K562 (cell line): ENCODE measurements around the gene ADAM10. TPM values are rescaled to one million over a fixed set of nuclear protein-coding genes. Genes with fewer than 3 reads are reported as not detected.

Experiments used
- ATAC-seq: fragments of 200-7000 bp; cut with Tn5 transposase; 3 replicates; pipeline ENCODE4 v1.9.1; 2020; ENCODE audit warnings: moderate library complexity
- BruUV-seq: library from RNA; stranded (reverse); fragments of 400-500 nt; replicated peaks from 2 replicates; lab custom pipeline; 2021; lab: Mats Ljungman, UMichigan
- CTCF ChIA-PET: fragments of 300-600 bp; formaldehyde crosslinking; extraction: SDS; loops from one replicate; lab custom pipeline; 2021; ENCODE audit warnings: low intra/inter-chr PET ratio; lab: Yijun Ruan, JAX
- POLR2A ChIA-PET: fragments of 300-600, 350-650 bp; sonication (Branson Sonifier 250); formaldehyde crosslinking; extraction: SDS; loops from one replicate; lab custom pipeline; 2021; ENCODE audit warnings: antibody characterized with exemption, inconsistent platforms; lab: Yijun Ruan, JAX
- DNase-seq, 4 experiments: peaks; one replicate each; pipeline versions ENCODE4 v3.0.0 to v3.0.0-alpha.2; 2011 to 2018; ENCODE audit warnings: low spot score in 3 of 4, mixed read lengths in 3 of 4; ENCODE audit errors: extremely low read depth in 1 of 4
- FAIRE-seq: peaks from 2 replicates; lab custom pipeline; 2011; peaks lifted over from hg19 to GRCh38; lab: Jason Lieb, UNC
- H2AFZ ChIP-seq: 2 replicates; pipeline ENCODE4 v1.6.0; 2011; ENCODE audit warnings: low read depth, low read length, control low read depth, inconsistent platforms
- H3K27ac ChIP-seq: fragments of 200-600 bp; 3 replicates; pipeline ENCODE4 v1.8.0; 2011; ENCODE audit warnings: low read depth, mild to moderate bottlenecking, control low read depth, inconsistent platforms, low read length, moderate library complexity, mixed read lengths; ENCODE audit errors: extremely low read depth
- H3K27me3 ChIP-seq, 2 experiments: fragments of 300-600 bp in 1 of 2; 2 replicates in 1 of 2; 3 replicates in 1 of 2; pipeline versions ENCODE4 v1.6.0 to v1.8.0; 2011; ENCODE audit warnings: inconsistent platforms in 2 of 2, low read length in 2 of 2, mild to moderate bottlenecking in 1 of 2, mixed read lengths in 1 of 2, moderate library complexity in 1 of 2; ENCODE audit not compliant: control insufficient read depth in 2 of 2, insufficient read depth in 2 of 2
- H3K36me3 ChIP-seq: fragments of 300-600 bp; 3 replicates; pipeline ENCODE4 v1.8.0; 2011; ENCODE audit warnings: mild to moderate bottlenecking, low read length, inconsistent platforms; ENCODE audit not compliant: control insufficient read depth, insufficient read depth
- H3K4me1 ChIP-seq, 2 experiments: fragments of 200-600 bp in 1 of 2; replicated peaks in 1 of 2; 2 replicates in 1 of 2; 3 replicates in 1 of 2; pipeline versions ENCODE4 v1.5.1 to v1.8.0; 2011; ENCODE audit warnings: inconsistent platforms in 2 of 2, low read length in 2 of 2, mild to moderate bottlenecking in 1 of 2, mixed read lengths in 1 of 2, moderate library complexity in 1 of 2; ENCODE audit not compliant: control insufficient read depth in 2 of 2, insufficient read depth in 2 of 2
- H3K4me2 ChIP-seq: 2 replicates; pipeline ENCODE4 v1.6.1; 2011; ENCODE audit warnings: low read length, control low read depth, inconsistent platforms, mixed read lengths; ENCODE audit not compliant: insufficient read depth
- H3K4me3 ChIP-seq: fragments of 200-600 bp; sonication (generic), shearing (Covaris generic); 2 replicates; pipeline ENCODE4 v1.5.1; 2016; ENCODE audit warnings: control low read depth, inconsistent platforms
- H3K79me2 ChIP-seq: fragments of 200-600 bp; 3 replicates; pipeline ENCODE4 v1.8.0; 2011; ENCODE audit warnings: low read length, inconsistent platforms; ENCODE audit not compliant: control insufficient read depth, insufficient read depth
- H3K9ac ChIP-seq, 2 experiments: 2 replicates each; pipeline versions ENCODE4 v1.6.0 to v1.6.1; 2011; ENCODE audit warnings: low read depth in 2 of 2, low read length in 2 of 2, control low read depth in 1 of 2, inconsistent platforms in 1 of 2, mild to moderate bottlenecking in 1 of 2, mixed read lengths in 1 of 2; ENCODE audit not compliant: insufficient read depth in 1 of 2
- H3K9me1 ChIP-seq: one replicate; pipeline ENCODE4 v1.6.0; 2011; ENCODE audit warnings: inconsistent platforms, mild to moderate bottlenecking, low read length, moderate library complexity; ENCODE audit not compliant: control insufficient read depth, insufficient read depth
- H3K9me3 ChIP-seq: replicated peaks from 2 replicates; pipeline ENCODE4 v1.5.1; 2011; ENCODE audit warnings: low read depth, low read length, inconsistent platforms; ENCODE audit not compliant: control insufficient read depth, insufficient read depth
- H4K20me1 ChIP-seq: replicated peaks from 2 replicates; pipeline ENCODE4 v1.6.1; 2011; ENCODE audit warnings: low read length, inconsistent platforms, mixed read lengths; ENCODE audit not compliant: control insufficient read depth, insufficient read depth
- PATZ1 ChIP-seq: fragments of 250-450 bp; sonication (Bioruptor Pico); IDR thresholded peaks from 2 replicates; pipeline ENCODE4 v1.5.0; 2020; ENCODE audit warnings: mild to moderate bottlenecking, borderline replicate concordance
- RBM25 ChIP-seq: fragments of 200-400 bp; formaldehyde crosslinking; IDR thresholded peaks from 2 replicates; pipeline ENCODE4 v1.6.1; 2018; ENCODE audit warnings: low read length, low read depth, moderate library complexity; ENCODE audit not compliant: severe bottlenecking
- RHOXF2B ChIP-seq: fragments of 250-450 bp; sonication (Bioruptor Pico); conservative IDR thresholded peaks from 2 replicates; pipeline ENCODE4 v1.5.1; 2021
- SMARCA5 ChIP-seq: fragments of 450-650 bp; IDR thresholded peaks from 2 replicates; pipeline ENCODE4 v1.6.1; 2016
- TSC22D4 ChIP-seq: fragments of 450-650 bp; IDR thresholded peaks from 2 replicates; pipeline ENCODE4 v1.6.1; 2016; ENCODE audit warnings: missing genetic modification characterization, missing biosample characterization, control low read depth
- ZBTB49 ChIP-seq: sonication (generic); formaldehyde crosslinking; IDR thresholded peaks from 2 replicates; pipeline ENCODE4 v1.8.0; 2022; ENCODE audit warnings: missing genetic modification reagents, mild to moderate bottlenecking, borderline replicate concordance
- ZBTB7A ChIP-seq: IDR thresholded peaks from 2 replicates; pipeline ENCODE4 v1.6.1; 2011; ENCODE audit warnings: low read depth, mild to moderate bottlenecking, low read length, moderate library complexity, borderline replicate concordance; ENCODE audit not compliant: control insufficient read depth
- ZKSCAN3 ChIP-seq: fragments of 250-450 bp; sonication (Bioruptor Pico); IDR thresholded peaks from 2 replicates; pipeline ENCODE4 v1.4.0; 2020
- ZNF354B ChIP-seq: fragments of 250-450 bp; sonication (Bioruptor Pico); IDR thresholded peaks from 2 replicates; pipeline ENCODE4 v1.4.0; 2020
- ZNF507 ChIP-seq: conservative IDR thresholded peaks from 2 replicates; pipeline ENCODE4 v1.6.1; 2017; ENCODE audit warnings: missing genetic modification characterization, missing compliant biosample characterization
- WGBS: fragments of 100-300 bp; shearing (Covaris generic); methylation state at CpG from one replicate; pipeline ENCODE4 v1.1.6; 2016; ENCODE audit warnings: low coverage, mixed read lengths; ENCODE audit not compliant: insufficient coverage; ENCODE audit errors: missing lambda C conversion rate; 5-methylcytosine and 5-hydroxymethylcytosine counted together
- in situ Hi-C: fragments of 300-500 bp; cut with MboI; formaldehyde crosslinking; loops from 4 replicates; pipeline ENCODE4 v1.15.0; 2018; ENCODE audit warnings: inconsistent platforms, mixed read lengths
- intact Hi-C: fragments of 100-400 bp; cut with micrococcal nuclease; formaldehyde crosslinking; loops from 2 replicates; pipeline ENCODE4 v1.14.2; 2022
- polyA plus RNA-seq, 8 experiments: library from polyadenylated mRNA; depleted of rRNA in 4 of 8; stranded (reverse) in 5 of 8; unstranded in 3 of 8; fragments of >200 nt; fragmentation: Nextera tagmentation in 2 of 8; fragmentation: Illumina TruSeq in 1 of 8; extraction: Ambion mirVana in 2 of 8; extraction: Trizol in 1 of 8; gene quantifications; 2 replicates each; pipeline versions ENCODE4 v1.2.1 to v1.2.3, GENCODE V29; 2011 to 2014; ENCODE audit warnings: inconsistent platforms in 1 of 8, missing spikeins in 1 of 8
- total RNA-seq, 7 experiments: library from RNA; depleted of rRNA in 6 of 7; stranded (reverse); fragments of >200 nt in 6 of 7; fragmentation: Illumina TruSeq in 2 of 7; extraction: Trizol in 2 of 7; gene quantifications; 2 replicates each; pipeline versions ENCODE4 v1.2.1 to v1.2.3, GENCODE V29; 2011 to 2021; ENCODE audit warnings: low replicate concordance in 1 of 7
- TF ChIP-seq, protein P1 (sequence below): fragments of 250-450 bp; sonication (Bioruptor Pico); IDR thresholded peaks from 2 replicates; pipeline ENCODE4 v1.8.0; 2021; ENCODE audit warnings: moderate library complexity, mild to moderate bottlenecking, inconsistent platforms

Gene ADAM10
- total and polyA plus RNA-seq, 9 of the 15 experiments (the other 6 are each of a cell fraction or from before 2014, with no cell fraction given): 11.9 to 152 (median 57.3) TPM

GRCh38 chr15:58583171-58583908 lies 166.2 kb downstream of the ADAM10 start:
- FAIRE-seq: no peak

More at GRCh38 chr15:58583171-58583908, 166.2 kb downstream of the ADAM10 start:
- TF ChIP-seq RBM25 (peak; percentile 49), PATZ1 (no peak), ZNF354B (CRISPR knock-in tag) (peak; percentile 70), SMARCA5 (0 out of 2 replicates have a peak, but pooled peaks have one; percentile 21), ZBTB49 (no peak), ZKSCAN3 (CRISPR knock-in tag) (no peak), ZNF507 (tag) (peak; percentile 95), ZBTB7A (no peak), TSC22D4 (tag) (no peak), RHOXF2B (CRISPR knock-in tag) (no peak)
- TF ChIP-seq, protein P1, sequence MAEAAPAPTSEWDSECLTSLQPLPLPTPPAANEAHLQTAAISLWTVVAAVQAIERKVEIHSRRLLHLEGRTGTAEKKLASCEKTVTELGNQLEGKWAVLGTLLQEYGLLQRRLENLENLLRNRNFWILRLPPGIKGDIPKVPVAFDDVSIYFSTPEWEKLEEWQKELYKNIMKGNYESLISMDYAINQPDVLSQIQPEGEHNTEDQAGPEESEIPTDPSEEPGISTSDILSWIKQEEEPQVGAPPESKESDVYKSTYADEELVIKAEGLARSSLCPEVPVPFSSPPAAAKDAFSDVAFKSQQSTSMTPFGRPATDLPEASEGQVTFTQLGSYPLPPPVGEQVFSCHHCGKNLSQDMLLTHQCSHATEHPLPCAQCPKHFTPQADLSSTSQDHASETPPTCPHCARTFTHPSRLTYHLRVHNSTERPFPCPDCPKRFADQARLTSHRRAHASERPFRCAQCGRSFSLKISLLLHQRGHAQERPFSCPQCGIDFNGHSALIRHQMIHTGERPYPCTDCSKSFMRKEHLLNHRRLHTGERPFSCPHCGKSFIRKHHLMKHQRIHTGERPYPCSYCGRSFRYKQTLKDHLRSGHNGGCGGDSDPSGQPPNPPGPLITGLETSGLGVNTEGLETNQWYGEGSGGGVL (CRISPR knock-in tag): no peak
- no TSS peak for BruUV-seq
- H3K36me3 ChIP-seq: no peaks in the 10 kb centered on the region
- H4K20me1 ChIP-seq: no peaks in the 10 kb centered on the region
- H3K9me3 ChIP-seq: no peaks in the 10 kb centered on the region; the same call in 1 of the 2 replicates
- no peak overlapping the region; the same call in 1 of the 2 replicates for H2AFZ ChIP-seq
- no peak overlapping the region for H3K4me2 ChIP-seq
- H3K9me1 ChIP-seq: no peaks in the 10 kb centered on the region
- 71% methylated on average over 3 of the region's 3 CpGs for WGBS
- no peak overlapping the region for H3K27ac ChIP-seq
- POLR2A ChIA-PET: interaction anchor here (3.9 kb wide), 1 partner anchor 9 kb away, joined by 21 read pairs; no protein-coding TSS in a partner anchor
- H3K4me1 ChIP-seq: peaks cover 14 to 23% of the 10 kb centered on the region in 2 experiments; a peak in 4 of 5 replicates
- ATAC-seq (no peak), DNase-seq (no peak)
- H3K9ac ChIP-seq: no peak overlapping the region
- in situ Hi-C loops (no loop called here), intact Hi-C loops (no loop called here)
- no peaks in the 10 kb centered on the region for H3K27me3 ChIP-seq
- CTCF ChIA-PET: no interaction called here
- H3K79me2 ChIP-seq: no peaks in the 10 kb centered on the region
- no peak overlapping the region for H3K4me3 ChIP-seq
